OCI-LY3 (cell line): ENCODE measurements around the gene AFAP1.

ENCODE experiments used
- EZH2phosphoT487 ChIP-seq: fragments of 200-600 bp; shearing (Covaris generic); IDR thresholded peaks from 2 replicates; pipeline ENCODE4 v1.6.1; 2018; ENCODE audit warnings: antibody characterized with exemption, mixed run types, low read depth
- TF ChIP-seq, protein P1 (sequence below): fragments of 200-600, 300-600 bp; sonication (generic); IDR thresholded peaks from 2 replicates; pipeline ENCODE4 v1.5.1; 2014; ENCODE audit warnings: antibody characterized with exemption, low read length, low read depth

DNA sequence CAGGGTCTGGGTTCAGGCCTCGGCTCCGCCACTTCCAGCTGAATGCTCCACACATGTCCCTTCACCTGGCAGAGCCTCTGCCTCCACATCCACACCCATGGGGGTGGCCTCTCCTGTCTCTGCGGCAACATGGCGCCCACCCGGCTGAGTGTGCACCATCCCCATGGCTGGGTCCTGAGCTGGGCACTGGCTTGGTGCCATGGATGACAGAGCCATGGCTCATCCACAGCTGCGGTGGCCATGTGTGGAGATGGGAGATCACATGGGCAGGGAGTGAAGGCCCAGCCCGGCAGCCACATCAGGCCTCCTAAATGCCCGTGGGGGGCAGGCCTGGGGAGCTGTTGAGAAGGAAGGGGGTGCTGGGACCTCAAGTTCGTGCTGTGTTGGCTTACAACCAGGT, 213.7 kb downstream of the AFAP1 start:
- TF ChIP-seq, protein P1, sequence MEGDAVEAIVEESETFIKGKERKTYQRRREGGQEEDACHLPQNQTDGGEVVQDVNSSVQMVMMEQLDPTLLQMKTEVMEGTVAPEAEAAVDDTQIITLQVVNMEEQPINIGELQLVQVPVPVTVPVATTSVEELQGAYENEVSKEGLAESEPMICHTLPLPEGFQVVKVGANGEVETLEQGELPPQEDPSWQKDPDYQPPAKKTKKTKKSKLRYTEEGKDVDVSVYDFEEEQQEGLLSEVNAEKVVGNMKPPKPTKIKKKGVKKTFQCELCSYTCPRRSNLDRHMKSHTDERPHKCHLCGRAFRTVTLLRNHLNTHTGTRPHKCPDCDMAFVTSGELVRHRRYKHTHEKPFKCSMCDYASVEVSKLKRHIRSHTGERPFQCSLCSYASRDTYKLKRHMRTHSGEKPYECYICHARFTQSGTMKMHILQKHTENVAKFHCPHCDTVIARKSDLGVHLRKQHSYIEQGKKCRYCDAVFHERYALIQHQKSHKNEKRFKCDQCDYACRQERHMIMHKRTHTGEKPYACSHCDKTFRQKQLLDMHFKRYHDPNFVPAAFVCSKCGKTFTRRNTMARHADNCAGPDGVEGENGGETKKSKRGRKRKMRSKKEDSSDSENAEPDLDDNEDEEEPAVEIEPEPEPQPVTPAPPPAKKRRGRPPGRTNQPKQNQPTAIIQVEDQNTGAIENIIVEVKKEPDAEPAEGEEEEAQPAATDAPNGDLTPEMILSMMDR, result no peak
- TF ChIP-seq EZH2phosphoT487, result no peak
